ENCODE measurements around the gene CLCN6. TPM values are rescaled to one million over a fixed set of nuclear protein-coding genes. Genes with fewer than 3 reads are reported as not detected.
A peak's percentile ranks its signal among the peaks of the same experiment; 100 is the strongest.

Gene CLCN6
- total RNA-seq, 4 donors from 2014 or later, result 14.8 to 38.4 (median 16.9) TPM

DNA sequence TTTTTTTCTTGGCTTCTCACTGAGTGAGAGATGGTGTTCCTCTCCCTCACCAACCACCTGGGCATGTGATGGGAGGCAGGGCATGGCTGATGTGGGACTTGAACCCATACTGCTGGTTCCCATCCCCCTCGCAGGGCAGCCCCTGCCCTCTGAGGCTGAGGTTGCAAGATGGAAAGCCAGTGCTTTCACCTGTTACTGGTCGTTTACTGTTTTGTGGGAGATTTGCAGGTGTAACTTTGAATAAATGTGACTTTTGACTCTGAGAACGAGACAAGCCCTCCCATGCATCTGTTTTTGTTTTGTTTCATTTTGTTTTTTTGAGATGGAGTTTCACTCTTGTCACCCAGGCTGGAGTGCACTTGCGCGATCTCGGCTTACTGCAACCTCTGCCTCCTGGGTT, 22.4 kb upstream of the CLCN6 start:
- Histone ChIP-seq H3K4me3 (replicated peaks in 1 of 3) (no peak overlapping the region), H3K27ac (no peak overlapping the region), H3K9me3 (no peaks in the 10 kb centered on the region), H3K36me3 (no peaks in the 10 kb centered on the region), H3K4me1 (peaks cover 35 to 45% of the 10 kb centered on the region in 2 donors), H3K27me3 (no peaks in the 10 kb centered on the region)
- TF ChIP-seq, protein P1, sequence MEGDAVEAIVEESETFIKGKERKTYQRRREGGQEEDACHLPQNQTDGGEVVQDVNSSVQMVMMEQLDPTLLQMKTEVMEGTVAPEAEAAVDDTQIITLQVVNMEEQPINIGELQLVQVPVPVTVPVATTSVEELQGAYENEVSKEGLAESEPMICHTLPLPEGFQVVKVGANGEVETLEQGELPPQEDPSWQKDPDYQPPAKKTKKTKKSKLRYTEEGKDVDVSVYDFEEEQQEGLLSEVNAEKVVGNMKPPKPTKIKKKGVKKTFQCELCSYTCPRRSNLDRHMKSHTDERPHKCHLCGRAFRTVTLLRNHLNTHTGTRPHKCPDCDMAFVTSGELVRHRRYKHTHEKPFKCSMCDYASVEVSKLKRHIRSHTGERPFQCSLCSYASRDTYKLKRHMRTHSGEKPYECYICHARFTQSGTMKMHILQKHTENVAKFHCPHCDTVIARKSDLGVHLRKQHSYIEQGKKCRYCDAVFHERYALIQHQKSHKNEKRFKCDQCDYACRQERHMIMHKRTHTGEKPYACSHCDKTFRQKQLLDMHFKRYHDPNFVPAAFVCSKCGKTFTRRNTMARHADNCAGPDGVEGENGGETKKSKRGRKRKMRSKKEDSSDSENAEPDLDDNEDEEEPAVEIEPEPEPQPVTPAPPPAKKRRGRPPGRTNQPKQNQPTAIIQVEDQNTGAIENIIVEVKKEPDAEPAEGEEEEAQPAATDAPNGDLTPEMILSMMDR (IDR thresholded peaks at IDR 0.05), result no peak
- TF ChIP-seq POLR2A (IDR thresholded peaks at IDR 0.05), result no peak
- WGBS, 2 donors, result 96% methylated on average over 6 of the region's 6 CpGs
- intact Hi-C loops (cut with DNase I), result no loop called here
- DNase-seq, result no peak

DNA sequence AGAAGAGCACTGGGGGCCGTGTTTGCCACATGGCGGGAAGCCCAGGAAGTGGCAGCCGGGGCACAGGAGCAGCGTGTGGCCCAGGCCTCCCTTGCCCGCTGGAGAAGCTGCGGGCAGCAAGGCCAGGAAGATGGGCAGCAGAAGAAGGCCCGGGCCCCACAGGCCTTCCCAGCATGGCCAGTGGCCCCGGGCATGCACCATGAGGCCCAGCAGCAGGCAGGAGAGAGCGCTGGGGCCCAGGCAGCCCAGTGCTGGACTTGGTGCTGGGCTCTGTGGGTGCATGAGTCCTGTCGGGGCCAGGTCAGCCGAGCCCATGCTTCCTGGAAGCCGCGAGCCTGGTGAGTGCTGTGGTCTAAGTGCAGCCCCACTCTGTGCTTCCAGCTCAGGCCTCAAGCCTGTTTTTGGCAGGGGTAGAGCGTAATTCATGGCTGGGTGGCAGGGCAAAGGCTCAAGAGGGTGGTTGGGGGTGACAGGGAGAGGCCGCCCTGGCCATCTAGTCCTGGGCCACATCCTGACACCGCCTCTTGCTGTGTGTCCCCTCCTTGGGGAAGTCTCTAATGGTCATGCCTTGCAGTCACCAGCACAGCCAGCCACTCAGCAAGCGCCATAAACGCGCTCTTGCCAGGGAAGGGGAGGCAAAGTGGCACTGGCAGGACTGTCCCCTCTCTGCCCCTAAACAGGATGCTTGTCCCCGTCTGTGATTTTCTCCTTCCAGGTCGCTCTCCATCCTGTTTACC, 21.6 kb upstream of the CLCN6 start:
- intact Hi-C loops (cut with DNase I), result no loop called here
- no peak for DNase-seq
- no peak for TF ChIP-seq POLR2A (IDR thresholded peaks at IDR 0.05)
- 46 to 76% methylated on average over 5 to 10 of the region's 21 CpGs for WGBS, 2 donors
- Histone ChIP-seq H3K9me3 (no peaks in the 10 kb centered on the region), H3K27me3 (no peaks in the 10 kb centered on the region), H3K36me3 (no peaks in the 10 kb centered on the region), H3K4me1 (peaks cover 43 to 54% of the 10 kb centered on the region in 2 donors), H3K27ac (peak overlapping the region in 2 of 3 donors; percentile 5 to 97), H3K4me3 (replicated peaks in 1 of 3) (no peak overlapping the region)

GRCh38 chr1:11784993-11785769, 20.8 kb upstream of the CLCN6 start:
- H3K27ac ChIP-seq, result peak overlapping the region; percentile 5 to 97 (median 14)
- H3K9me3 ChIP-seq, result no peaks in the 10 kb centered on the region
- TF ChIP-seq POLR2A (IDR thresholded peaks at IDR 0.05), result peak in 1 of 2 donors; percentile 12
- TF ChIP-seq, protein P1 (IDR thresholded peaks at IDR 0.05), result peak; percentile 36 to 81 (median 72)
- no peaks in the 10 kb centered on the region for H3K27me3 ChIP-seq
- H3K4me3 ChIP-seq (replicated peaks in 1 of 3), result no peak overlapping the region
- peaks cover 51 to 61% of the 10 kb centered on the region in 2 donors for H3K4me1 ChIP-seq
- DNase-seq, result peak; percentile 76
- intact Hi-C loops (cut with DNase I), result no loop called here
- WGBS, 2 donors, result 0 to 25% methylated on average over 2 to 8 of the region's 30 CpGs
- H3K36me3 ChIP-seq, result peaks cover 0 to 2% of the 10 kb centered on the region in 2 donors

GRCh38 chr1:11786168-11786567, 19.8 kb upstream of the CLCN6 start:
- peak; percentile 46 to 58 for DNase-seq
- Histone ChIP-seq H3K9me3 (no peaks in the 10 kb centered on the region), H3K4me1 (peaks cover 57 to 71% of the 10 kb centered on the region in 2 donors), H3K27me3 (no peaks in the 10 kb centered on the region), H3K36me3 (peaks cover 0 to 5% of the 10 kb centered on the region in 2 donors), H3K4me3 (replicated peaks in 1 of 3) (no peak overlapping the region), H3K27ac (peak overlapping the region; percentile 60 to 97 (median 97))
- no peak for TF ChIP-seq POLR2A (IDR thresholded peaks at IDR 0.05)
- TF ChIP-seq, protein P1 (IDR thresholded peaks at IDR 0.05), result no peak
- WGBS, 2 donors, result 30 to 40% methylated on average over 5 of the region's 5 CpGs
- intact Hi-C loops (cut with DNase I), result no loop called here

GRCh38 chr1:11787251-11787803, 18.7 kb upstream of the CLCN6 start:
- DNase-seq, result peak; percentile 94 to 95
- Histone ChIP-seq H3K4me1 (peaks cover 60 to 83% of the 10 kb centered on the region in 2 donors), H3K27me3 (no peaks in the 10 kb centered on the region), H3K27ac (peak overlapping the region; percentile 78 to 97 (median 97)), H3K36me3 (peaks cover 0 to 12% of the 10 kb centered on the region in 2 donors), H3K4me3 (replicated peaks in 1 of 3) (no peak overlapping the region), H3K9me3 (no peaks in the 10 kb centered on the region)
- WGBS, 2 donors, result 3 to 22% methylated on average over 15 of the region's 16 CpGs
- intact Hi-C loops (cut with DNase I), result no loop called here
- TF ChIP-seq, protein P1 (IDR thresholded peaks at IDR 0.05), result peak in 1 of 6 experiments; percentile 2
- peak in 1 of 2 donors; percentile 46 for TF ChIP-seq POLR2A (IDR thresholded peaks at IDR 0.05)
